ENCODE data around the gene GPR83.
"Not testable (repeated sequence)": the region's sequence is repeated elsewhere in the genome, so short reads cannot be mapped to it uniquely, and the experiment has no call there.

Gene GPR83

GRCh38 chr11:94400839-94401772, at the start of gene GPR83:
Gene GPR83, minus strand, starts transcription at chr11:94401419. Its CDS starts 172 bp downstream, at chr11:94401247.
- DNase-seq: no peak

- peak; percentile 47 for DNase-seq
Measured at GRCh38 chr11:94450048-94450447, 48.8 kb upstream of the GPR83 start.

GRCh38 chr11:94449437-94449836, 48.2 kb upstream of the GPR83 start:
- DNase-seq: peak; percentile 83

- DNase-seq: peak; percentile 13
Measured at GRCh38 chr11:94449029-94449428, 47.8 kb upstream of the GPR83 start.

GRCh38 chr11:94447149-94447548, 45.9 kb upstream of the GPR83 start:
- DNase-seq: no peak

GRCh38 chr11:94445641-94446040, 44.4 kb upstream of the GPR83 start:
- DNase-seq: no peak

- no peak for DNase-seq
Measured at GRCh38 chr11:94433049-94433448, 31.8 kb upstream of the GPR83 start.

GRCh38 chr11:94424662-94425061, 23.4 kb upstream of the GPR83 start:
- no peak for DNase-seq

- no peak for DNase-seq
Measured at GRCh38 chr11:94424011-94424410, 22.8 kb upstream of the GPR83 start.

- DNase-seq: no peak
Measured at GRCh38 chr11:94423507-94423906, 22.3 kb upstream of the GPR83 start.

GRCh38 chr11:94418123-94418765, 17.0 kb upstream of the GPR83 start:
- no peak for DNase-seq

- DNase-seq: peak; percentile 41
Measured at GRCh38 chr11:94417386-94417987, 16.3 kb upstream of the GPR83 start.

GRCh38 chr11:94405062-94405833, 4.0 kb upstream of the GPR83 start:
- no peak for DNase-seq

- DNase-seq: no peak
Measured at GRCh38 chr11:94402355-94402754, 1.1 kb upstream of the GPR83 start.

- no peak for DNase-seq
Measured at GRCh38 chr11:94401773-94402265, 600 bp upstream of the GPR83 start.

GRCh38 chr11:94400457-94400838, 771 bp downstream of the GPR83 start:
- no peak for DNase-seq

- no peak for DNase-seq
Measured at GRCh38 chr11:94400050-94400449, 1.2 kb downstream of the GPR83 start.

- no peak for DNase-seq
Measured at GRCh38 chr11:94398101-94398500, 3.1 kb downstream of the GPR83 start.

- no peak for DNase-seq
Measured at GRCh38 chr11:94396282-94396681, 4.9 kb downstream of the GPR83 start.

GRCh38 chr11:94391937-94392336, 9.3 kb downstream of the GPR83 start:
- DNase-seq: not testable (repeated sequence)

- DNase-seq: no peak
Measured at GRCh38 chr11:94379613-94380012, 21.6 kb downstream of the GPR83 start.

GRCh38 chr11:94376841-94377240, 24.4 kb downstream of the GPR83 start:
- DNase-seq: no peak

GRCh38 chr11:94370576-94370975, 30.6 kb downstream of the GPR83 start:
- DNase-seq: not testable (repeated sequence)

Data from suppressor macrophage treated with lipopolysaccharide for 4 hours (primary cell).